Keratinocyte (primary cell): ENCODE data around the gene TIRAP. TPM values are rescaled to one million over a fixed set of nuclear protein-coding genes. Genes with fewer than 3 reads are reported as not detected.

Experiments used
- DNase-seq: peaks from one replicate; pipeline ENCODE4 v3.0.0-alpha.2; 2011; ENCODE audit warnings: low read depth, missing footprints, low spot score
- FAIRE-seq: peaks from 2 replicates; lab custom pipeline; 2011; peaks lifted over from hg19 to GRCh38; lab: Jason Lieb, UNC
- H2AFZ ChIP-seq: 2 replicates; pipeline ENCODE4 v1.6.0; 2012; ENCODE audit warnings: low read length, control low read depth, inconsistent platforms; ENCODE audit not compliant: control insufficient read depth
- H3K27ac ChIP-seq: 2 replicates; pipeline ENCODE4 v1.5.1; 2011; ENCODE audit warnings: low read length; ENCODE audit not compliant: control insufficient read depth, insufficient read depth
- H3K27me3 ChIP-seq: 3 replicates; pipeline ENCODE4 v1.6.0; 2011; ENCODE audit warnings: low read length; ENCODE audit not compliant: control insufficient read depth, insufficient read depth; ENCODE audit errors: extremely low read depth
- H3K36me3 ChIP-seq, 2 experiments: 2 replicates in 1 of 2; 3 replicates in 1 of 2; pipeline ENCODE4 v1.5.1; 2011; ENCODE audit warnings: low read length in 2 of 2, mild to moderate bottlenecking in 1 of 2; ENCODE audit not compliant: control insufficient read depth in 2 of 2, insufficient read depth in 2 of 2; ENCODE audit errors: extremely low read depth in 1 of 2
- H3K4me1 ChIP-seq: 3 replicates; pipeline ENCODE4 v1.5.1; 2011; ENCODE audit warnings: low read length; ENCODE audit not compliant: control insufficient read depth, insufficient read depth; ENCODE audit errors: extremely low read depth
- H3K4me2 ChIP-seq: 3 replicates; pipeline ENCODE4 v1.6.0; 2011; ENCODE audit warnings: low read depth, low read length; ENCODE audit not compliant: control insufficient read depth, insufficient read depth; ENCODE audit errors: extremely low read depth
- H3K4me3 ChIP-seq, 3 experiments: fragments of 200-600 bp in 1 of 3; sonication (generic) in 1 of 3; 2 replicates in 2 of 3; 3 replicates in 1 of 3; pipeline ENCODE4 v1.5.1; 2011 to 2016; ENCODE audit warnings: low read length in 3 of 3, mild to moderate bottlenecking in 3 of 3, control low read depth in 2 of 3, inconsistent platforms in 1 of 3, low read depth in 1 of 3, mixed read lengths in 1 of 3, mixed run types in 1 of 3, moderate library complexity in 1 of 3; ENCODE audit not compliant: control insufficient read depth in 2 of 3, insufficient read depth in 2 of 3; ENCODE audit errors: extremely low read depth in 1 of 3
- H3K79me2 ChIP-seq: 2 replicates; pipeline ENCODE4 v1.6.0; 2012; ENCODE audit warnings: low read length; ENCODE audit not compliant: control insufficient read depth, insufficient read depth
- H3K9ac ChIP-seq: 3 replicates; pipeline ENCODE4 v1.6.0; 2011; ENCODE audit warnings: low read length; ENCODE audit not compliant: control insufficient read depth, insufficient read depth; ENCODE audit errors: extremely low read depth
- H3K9me1 ChIP-seq: 3 replicates; pipeline ENCODE4 v1.6.0; 2011; ENCODE audit warnings: low read length; ENCODE audit not compliant: control insufficient read depth, insufficient read depth; ENCODE audit errors: extremely low read depth
- H3K9me3 ChIP-seq: 2 replicates; pipeline ENCODE4 v1.5.1; 2012; ENCODE audit warnings: low read depth, low read length; ENCODE audit not compliant: control insufficient read depth
- H4K20me1 ChIP-seq: 3 replicates; pipeline ENCODE4 v1.6.0; 2011; ENCODE audit warnings: low read length; ENCODE audit not compliant: control insufficient read depth, insufficient read depth; ENCODE audit errors: extremely low read depth
- EZH2 ChIP-seq: IDR thresholded peaks from one replicate; pipeline ENCODE4 v1.6.1; 2012; ENCODE audit warnings: inconsistent platforms, mild to moderate bottlenecking, low read length, moderate library complexity
- dilution Hi-C: fragments of 300-500 bp; cut with MboI; formaldehyde crosslinking; loops from one replicate; pipeline ENCODE4 v1.7.0; 2020; ENCODE audit warnings: low sequenced_read_pairs; ENCODE audit not compliant: extremely low pct_ligation_motif_present
- polyA plus RNA-seq, 5 experiments: library from polyadenylated mRNA; depleted of rRNA in 3 of 5; stranded (reverse) in 3 of 5; stranded (forward) in 1 of 5; unstranded in 1 of 5; fragments of >200 nt; gene quantifications; 1 replicate in 1 of 5; 2 replicates in 3 of 5; 3 replicates in 1 of 5; pipeline versions ENCODE4 v1.2.1 to v1.2.3, GENCODE V29; 2011 to 2012; ENCODE audit warnings: missing spikeins in 2 of 5, low read depth in 1 of 5, low replicate concordance in 1 of 5
- TF ChIP-seq, protein P1 (sequence below), 3 experiments: IDR thresholded peaks in 1 of 3; conservative IDR thresholded peaks in 1 of 3; optimal IDR thresholded peaks in 1 of 3; 2 replicates in 2 of 3; 3 replicates in 1 of 3; pipeline versions ENCODE3 to v1.5.1; 2011; ENCODE audit warnings: low read length in 3 of 3, mild to moderate bottlenecking in 3 of 3, moderate library complexity in 2 of 3, control low read depth in 1 of 3, inconsistent platforms in 1 of 3; ENCODE audit not compliant: insufficient read depth in 2 of 3; ENCODE audit errors: extremely low read depth in 1 of 3

Gene TIRAP
- polyA plus RNA-seq, 1 donor (not counting 4 experiments of a cell fraction or from before 2014, with no cell fraction given), result 3.2 TPM

DNA sequence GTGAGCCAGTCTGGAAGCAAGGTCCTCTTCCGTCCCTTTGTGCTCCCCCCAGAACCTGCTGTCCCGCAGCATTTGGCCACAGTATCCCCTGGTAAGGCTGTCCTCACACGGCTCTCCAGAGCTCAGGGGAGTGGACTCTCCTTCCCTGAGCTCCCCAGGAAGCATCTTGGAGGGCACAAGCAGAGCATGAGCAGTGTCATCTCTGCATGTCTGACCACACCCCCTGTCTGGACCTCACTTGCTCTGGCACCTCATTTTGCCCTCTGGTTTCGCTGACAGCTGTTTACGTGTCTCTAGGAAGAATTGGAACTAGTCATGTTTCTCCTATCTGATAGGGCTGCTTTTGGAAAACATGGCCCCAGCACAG lies 36.5 kb downstream of the TIRAP start:
- peak overlapping the region; percentile 76 for H3K27ac ChIP-seq
- H3K9ac ChIP-seq, result peak overlapping the region; percentile 51

DNA sequence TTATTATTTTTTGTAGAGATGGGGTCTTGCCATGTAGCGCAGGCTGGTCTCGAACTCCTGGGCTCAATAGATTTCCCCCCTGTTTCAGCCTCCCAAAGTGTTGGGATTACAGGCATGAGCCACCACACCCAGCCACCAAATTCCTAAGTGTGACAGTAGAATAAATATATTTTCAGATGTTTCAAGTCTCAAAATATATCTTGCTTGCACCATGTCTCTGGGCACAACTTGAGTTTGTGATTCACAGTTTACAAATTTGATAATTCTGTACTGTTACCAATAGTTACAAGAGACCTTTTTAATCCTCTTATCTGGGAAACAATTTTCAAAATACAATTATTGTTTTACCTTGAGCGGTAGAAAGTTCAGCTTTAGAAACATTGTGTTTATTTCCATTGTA lies 40.1 kb downstream of the TIRAP start:
- H3K9me3 ChIP-seq, result no peaks in the 10 kb centered on the region
- DNase-seq, result no peak
- TF ChIP-seq, protein P1, sequence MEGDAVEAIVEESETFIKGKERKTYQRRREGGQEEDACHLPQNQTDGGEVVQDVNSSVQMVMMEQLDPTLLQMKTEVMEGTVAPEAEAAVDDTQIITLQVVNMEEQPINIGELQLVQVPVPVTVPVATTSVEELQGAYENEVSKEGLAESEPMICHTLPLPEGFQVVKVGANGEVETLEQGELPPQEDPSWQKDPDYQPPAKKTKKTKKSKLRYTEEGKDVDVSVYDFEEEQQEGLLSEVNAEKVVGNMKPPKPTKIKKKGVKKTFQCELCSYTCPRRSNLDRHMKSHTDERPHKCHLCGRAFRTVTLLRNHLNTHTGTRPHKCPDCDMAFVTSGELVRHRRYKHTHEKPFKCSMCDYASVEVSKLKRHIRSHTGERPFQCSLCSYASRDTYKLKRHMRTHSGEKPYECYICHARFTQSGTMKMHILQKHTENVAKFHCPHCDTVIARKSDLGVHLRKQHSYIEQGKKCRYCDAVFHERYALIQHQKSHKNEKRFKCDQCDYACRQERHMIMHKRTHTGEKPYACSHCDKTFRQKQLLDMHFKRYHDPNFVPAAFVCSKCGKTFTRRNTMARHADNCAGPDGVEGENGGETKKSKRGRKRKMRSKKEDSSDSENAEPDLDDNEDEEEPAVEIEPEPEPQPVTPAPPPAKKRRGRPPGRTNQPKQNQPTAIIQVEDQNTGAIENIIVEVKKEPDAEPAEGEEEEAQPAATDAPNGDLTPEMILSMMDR (optimal IDR thresholded peaks at IDR 0.05 in 1 of 3, IDR thresholded peaks at IDR 0.05 in 1 of 3, conservative IDR thresholded peaks at IDR 0.05 in 1 of 3; ENCODE audit: extremely low read depth in 1 of 3, insufficient read depth in 2 of 3, low read length in 3 of 3), result no peak
- no peak for TF ChIP-seq EZH2
- H3K9me1 ChIP-seq, result no peaks in the 10 kb centered on the region
- dilution Hi-C loops, result no loop called here
- H3K79me2 ChIP-seq, result no peaks in the 10 kb centered on the region
- H3K27me3 ChIP-seq, result no peaks in the 10 kb centered on the region
- H3K36me3 ChIP-seq, result no peaks in the 10 kb centered on the region
- peaks cover 21% of the 10 kb centered on the region for H3K4me1 ChIP-seq
- H3K9ac ChIP-seq, result no peak overlapping the region
- no peak overlapping the region for H3K4me3 ChIP-seq
- no peak overlapping the region for H3K27ac ChIP-seq
- no peak overlapping the region for H3K4me2 ChIP-seq
- no peak overlapping the region for H2AFZ ChIP-seq
- H4K20me1 ChIP-seq, result no peaks in the 10 kb centered on the region
- no peak for FAIRE-seq

More for the DNA sequence above, 36.5 kb downstream of the TIRAP start:
- dilution Hi-C loops, result no loop called here
- Histone ChIP-seq H2AFZ (peak overlapping the region; percentile 5), H3K27me3 (no peaks in the 10 kb centered on the region), H3K79me2 (no peaks in the 10 kb centered on the region), H3K9me3 (no peaks in the 10 kb centered on the region), H3K4me2 (peak overlapping the region; percentile 88), H3K4me1 (peaks cover 30% of the 10 kb centered on the region), H3K36me3 (no peaks in the 10 kb centered on the region), H3K9me1 (no peaks in the 10 kb centered on the region), H3K4me3 (no peak overlapping the region), H4K20me1 (no peaks in the 10 kb centered on the region)
- TF ChIP-seq EZH2, result no peak
- TF ChIP-seq, protein P1 (optimal IDR thresholded peaks at IDR 0.05 in 1 of 3, IDR thresholded peaks at IDR 0.05 in 1 of 3, conservative IDR thresholded peaks at IDR 0.05 in 1 of 3; ENCODE audit: extremely low read depth in 1 of 3, insufficient read depth in 2 of 3, low read length in 3 of 3), result no peak
- FAIRE-seq (peak; percentile 52), DNase-seq (no peak)
